Nephron (organoid): ENCODE data around the gene GPN1.
A peak's percentile ranks its signal among the peaks of the same experiment; 100 is the strongest.

Experiments
- H3K27ac Mint-ChIP-seq, 3 experiments: 2 replicates each; pipeline ENCODE4 v1.8.0; 2020; ENCODE audit warnings: mixed read lengths in 3 of 3, mild to moderate bottlenecking in 2 of 3, moderate library complexity in 1 of 3
- H3K27me3 Mint-ChIP-seq: 2 replicates; pipeline ENCODE4 v1.8.0; 2021; ENCODE audit warnings: low read depth, mild to moderate bottlenecking, moderate library complexity, mixed read lengths
- H3K36me3 Mint-ChIP-seq: 2 replicates; pipeline ENCODE4 v1.8.0; 2020; ENCODE audit warnings: low read depth, mixed read lengths
- H3K4me1 Mint-ChIP-seq: 2 replicates; pipeline ENCODE4 v1.8.0; 2020; ENCODE audit warnings: mixed read lengths
- H3K4me3 Mint-ChIP-seq, 3 experiments: 2 replicates each; pipeline ENCODE4 v1.8.0; 2020; ENCODE audit warnings: mild to moderate bottlenecking in 3 of 3, mixed read lengths in 3 of 3, moderate library complexity in 2 of 3
- H3K9me3 Mint-ChIP-seq: 2 replicates; pipeline ENCODE4 v1.8.0; 2020; ENCODE audit warnings: mixed read lengths
- CTCF ChIP-seq, 3 experiments: fragments of 200-600 bp; sonication (generic); IDR thresholded peaks; one replicate each; pipeline ENCODE4 v1.5.0; 2021; ENCODE audit warnings: antibody characterized with exemption in 3 of 3; ENCODE audit not compliant: unreplicated experiment in 3 of 3

GPN1 gene

GRCh38 chr2:27663285-27664153 lies 34.7 kb downstream of the GPN1 start, which contains the start of the genes SLC4A1AP and SUPT7L:
Gene SLC4A1AP, plus strand, starts transcription at chr2:27663889. Its CDS starts 26 bp downstream, at chr2:27663915.
Gene SUPT7L, minus strand, starts transcription at chr2:27663614. Its CDS starts 1,422 bp downstream, at chr2:27662192.
- peak within 1 kb of the TSS; percentile 99 to 100 (median 100) for H3K27ac Mint-ChIP-seq
- H3K36me3 Mint-ChIP-seq = peaks cover 47% of the 10 kb centered on the region
- peaks cover 29% of the 10 kb centered on the region for H3K4me1 Mint-ChIP-seq
- H3K9me3 Mint-ChIP-seq = no peaks in the 10 kb centered on the region
- peak within 1 kb of the TSS; percentile 98 to 100 (median 99) for H3K4me3 Mint-ChIP-seq
- TF ChIP-seq CTCF (IDR thresholded peaks at IDR 0.05; ENCODE audit: unreplicated experiment in 3 of 3) = no peak
- no peaks in the 10 kb centered on the region for H3K27me3 Mint-ChIP-seq

DNA sequence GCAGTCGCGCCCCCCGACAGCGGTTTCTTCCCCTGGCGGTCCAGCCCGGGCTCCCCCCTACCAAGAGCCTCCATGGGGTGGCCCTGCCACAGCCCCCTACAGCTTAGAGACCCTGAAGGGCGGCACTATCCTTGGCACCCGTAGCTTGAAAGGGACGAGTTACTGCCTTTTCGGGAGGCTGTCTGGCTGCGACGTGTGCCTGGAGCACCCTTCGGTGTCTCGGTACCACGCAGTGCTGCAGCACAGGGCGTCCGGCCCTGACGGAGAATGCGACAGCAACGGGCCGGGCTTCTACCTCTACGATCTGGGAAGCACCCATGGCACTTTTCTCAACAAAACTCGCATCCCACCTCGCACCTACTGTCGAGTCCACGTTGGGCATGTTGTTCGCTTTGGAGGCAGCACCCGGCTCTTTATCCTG lies 35.3 kb downstream of the GPN1 start:
- Mint-ChIP-seq H3K27ac (peak overlapping the region; percentile 99 to 100 (median 100)), H3K9me3 (no peaks in the 10 kb centered on the region), H3K36me3 (peaks cover 51% of the 10 kb centered on the region), H3K4me3 (peak overlapping the region; percentile 98 to 100 (median 99)), H3K4me1 (peaks cover 29% of the 10 kb centered on the region), H3K27me3 (no peaks in the 10 kb centered on the region)
- TF ChIP-seq CTCF (IDR thresholded peaks at IDR 0.05; ENCODE audit: unreplicated experiment in 3 of 3) = no peak

DNA sequence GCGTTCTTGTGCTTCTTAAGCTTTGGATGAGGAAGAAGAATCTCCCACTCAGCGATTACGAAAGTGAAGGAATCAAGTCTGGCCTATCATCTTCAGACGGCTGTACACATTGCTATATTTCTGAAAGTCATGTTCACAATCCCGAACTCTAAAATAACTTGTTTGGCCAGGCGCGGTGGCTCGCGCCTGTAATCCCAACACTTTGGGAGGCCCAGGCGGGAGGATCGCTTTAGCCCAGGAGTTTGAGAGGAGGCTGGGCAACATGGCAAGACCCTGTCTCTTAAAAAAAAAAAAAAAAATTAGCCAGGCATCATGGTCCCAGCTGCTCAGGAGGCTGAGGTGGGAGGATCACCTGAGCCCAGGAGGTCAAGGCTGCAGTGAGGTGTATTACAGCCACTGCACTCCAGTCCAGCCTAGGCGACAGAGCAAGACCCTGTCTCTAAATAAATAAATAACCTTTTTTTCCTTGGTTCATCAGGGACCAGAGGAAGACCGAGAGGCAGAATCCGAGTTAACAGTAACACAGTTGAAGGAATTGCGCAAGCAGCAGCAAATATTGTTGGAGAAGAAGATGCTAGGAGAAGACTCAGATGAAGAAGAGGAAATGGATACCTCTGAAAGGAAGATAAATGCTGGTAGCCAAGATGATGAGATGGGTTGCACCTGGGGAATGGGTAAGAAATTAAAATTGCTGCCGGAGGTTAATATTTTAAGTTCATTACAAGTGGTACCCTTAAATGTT lies 35.9 kb downstream of the GPN1 start:
- Mint-ChIP-seq H3K4me3 (peak overlapping the region; percentile 98 to 100 (median 99)), H3K9me3 (no peaks in the 10 kb centered on the region), H3K36me3 (peaks cover 48% of the 10 kb centered on the region), H3K27me3 (no peaks in the 10 kb centered on the region), H3K4me1 (peaks cover 24% of the 10 kb centered on the region), H3K27ac (peak overlapping the region; percentile 80 to 100 (median 99))
- no peak for TF ChIP-seq CTCF (IDR thresholded peaks at IDR 0.05; ENCODE audit: unreplicated experiment in 3 of 3)

DNA sequence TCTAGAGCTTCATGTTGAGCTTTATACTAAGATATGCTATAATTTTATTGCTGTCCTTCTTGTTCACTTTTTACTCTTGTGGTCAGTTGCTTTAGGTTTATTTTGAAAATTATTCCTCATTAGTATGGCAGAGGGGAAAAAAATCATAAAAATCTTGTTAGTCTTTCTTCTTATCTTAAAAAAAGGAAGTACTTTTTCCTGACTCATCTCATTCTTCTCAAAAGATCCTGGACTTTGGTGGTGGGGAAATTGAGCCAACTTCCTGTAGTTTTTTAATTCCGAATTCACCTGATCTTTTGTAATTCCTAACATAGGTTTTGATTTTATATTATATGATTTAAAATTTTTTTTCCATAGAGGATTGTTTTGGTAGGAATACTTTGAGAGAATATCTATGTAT lies 38.6 kb downstream of the GPN1 start:
- Mint-ChIP-seq H3K4me3 (peak overlapping the region in 2 of 3 experiments; percentile 50 to 66), H3K4me1 (peaks cover 24% of the 10 kb centered on the region), H3K9me3 (no peaks in the 10 kb centered on the region), H3K36me3 (peaks cover 44% of the 10 kb centered on the region), H3K27ac (no peak overlapping the region), H3K27me3 (no peaks in the 10 kb centered on the region)
- TF ChIP-seq CTCF (IDR thresholded peaks at IDR 0.05; ENCODE audit: unreplicated experiment in 3 of 3) = no peak

- Mint-ChIP-seq H3K36me3 (peaks cover 64% of the 10 kb centered on the region), H3K9me3 (no peaks in the 10 kb centered on the region), H3K4me3 (no peak overlapping the region), H3K27me3 (no peaks in the 10 kb centered on the region), H3K27ac (no peak overlapping the region), H3K4me1 (peaks cover 6% of the 10 kb centered on the region)
- TF ChIP-seq CTCF (IDR thresholded peaks at IDR 0.05; ENCODE audit: unreplicated experiment in 3 of 3) = no peak
Measured at GRCh38 chr2:27671235-27671634, 42.4 kb downstream of the GPN1 start.
